CD14-positive monocyte (primary cell): ENCODE data around the gene TCF4. TPM values are rescaled to one million over a fixed set of nuclear protein-coding genes. Genes with fewer than 3 reads are reported as not detected.

Source experiments
- DNase-seq, 3 donors: peaks; one replicate each; pipeline ENCODE4 v3.0.0-alpha.2; 2011 to 2022
- H2AFZ ChIP-seq: 2 replicates; pipeline ENCODE4 v1.6.0; 2012; ENCODE audit warnings: mild to moderate bottlenecking, low read depth, low read length, inconsistent platforms; ENCODE audit not compliant: insufficient read depth, poor library complexity, severe bottlenecking
- H3K27ac ChIP-seq, 2 donors: 1 replicate in 1 of 2; 2 replicates in 1 of 2; pipeline ENCODE4 v1.5.1; 2012 to 2013; ENCODE audit warnings: low read length in 2 of 2, control low read depth in 1 of 2, inconsistent platforms in 1 of 2, low read depth in 1 of 2, mild to moderate bottlenecking in 1 of 2
- H3K27me3 ChIP-seq, 2 donors: one replicate each; pipeline versions ENCODE4 v1.6.0 to v1.6.1; 2011 to 2013; ENCODE audit warnings: low read length in 2 of 2; ENCODE audit not compliant: control insufficient read depth in 2 of 2, insufficient read depth in 2 of 2
- H3K36me3 ChIP-seq, 2 donors: replicated peaks in 1 of 2; 1 replicate in 1 of 2; 2 replicates in 1 of 2; pipeline versions ENCODE4 v1.5.1 to v1.6.1; 2012 to 2013; ENCODE audit warnings: low read length in 2 of 2, control low read depth in 1 of 2, inconsistent platforms in 1 of 2, mild to moderate bottlenecking in 1 of 2; ENCODE audit not compliant: insufficient read depth in 2 of 2, control insufficient read depth in 1 of 2
- H3K4me1 ChIP-seq, 2 donors: 1 replicate in 1 of 2; 2 replicates in 1 of 2; pipeline versions ENCODE4 v1.5.1 to v1.6.1; 2012 to 2013; ENCODE audit warnings: low read length in 2 of 2, control low read depth in 1 of 2, inconsistent platforms in 1 of 2, mild to moderate bottlenecking in 1 of 2, moderate library complexity in 1 of 2; ENCODE audit not compliant: insufficient read depth in 2 of 2, control insufficient read depth in 1 of 2
- H3K4me2 ChIP-seq: replicated peaks from 2 replicates; pipeline ENCODE3; 2012; ENCODE audit warnings: low read length, moderate library complexity, mild to moderate bottlenecking; ENCODE audit not compliant: poor library complexity, severe bottlenecking; ENCODE audit errors: extremely low read depth
- H3K4me3 ChIP-seq, 3 experiments: fragments of 200-600 bp in 1 of 3; sonication (generic) in 1 of 3; replicated peaks in 1 of 3; 1 replicate in 2 of 3; 2 replicates in 1 of 3; pipeline ENCODE4 v1.5.1; 2011 to 2013; ENCODE audit warnings: low read length in 3 of 3, mild to moderate bottlenecking in 3 of 3, control low read depth in 2 of 3, low read depth in 2 of 3, inconsistent platforms in 1 of 3, moderate library complexity in 1 of 3
- H3K79me2 ChIP-seq: 2 replicates; pipeline ENCODE4 v1.6.0; 2012; ENCODE audit warnings: mild to moderate bottlenecking, control low read depth, inconsistent platforms, low read length, moderate library complexity; ENCODE audit not compliant: insufficient read depth
- H3K9ac ChIP-seq: 2 replicates; pipeline ENCODE4 v1.6.0; 2017; ENCODE audit warnings: low read length, mild to moderate bottlenecking; ENCODE audit not compliant: insufficient read depth, poor library complexity, severe bottlenecking
- H3K9me3 ChIP-seq, 2 donors: replicated peaks in 1 of 2; 1 replicate in 1 of 2; 2 replicates in 1 of 2; pipeline versions ENCODE4 v1.5.1 to v1.6.1; 2012 to 2013; ENCODE audit warnings: low read length in 2 of 2, control low read depth in 1 of 2; ENCODE audit not compliant: control insufficient read depth in 1 of 2, insufficient read depth in 1 of 2
- H4K20me1 ChIP-seq: 2 replicates; pipeline ENCODE4 v1.6.0; 2012; ENCODE audit warnings: mild to moderate bottlenecking, low read length, control low read depth, moderate library complexity; ENCODE audit not compliant: insufficient read depth
- H3K27ac Mint-ChIP-seq, 7 donors: one replicate each; pipeline ENCODE4 v1.8.0; 2020; ENCODE audit warnings: mild to moderate bottlenecking in 7 of 7, mixed read lengths in 7 of 7, moderate library complexity in 6 of 7, inconsistent platforms in 2 of 7
- H3K27me3 Mint-ChIP-seq, 3 donors: one replicate each; pipeline ENCODE4 v1.8.0; 2021 to 2022; ENCODE audit warnings: low read depth in 3 of 3, mild to moderate bottlenecking in 3 of 3, mixed read lengths in 3 of 3, moderate library complexity in 3 of 3, inconsistent platforms in 1 of 3
- H3K36me3 Mint-ChIP-seq, 2 donors: one replicate each; pipeline ENCODE4 v1.8.0; 2020; ENCODE audit warnings: mixed read lengths in 2 of 2, inconsistent platforms in 1 of 2, mild to moderate bottlenecking in 1 of 2
- H3K4me1 Mint-ChIP-seq: one replicate; pipeline ENCODE4 v1.8.0; 2020; ENCODE audit warnings: mild to moderate bottlenecking, mixed read lengths
- H3K4me3 Mint-ChIP-seq, 2 donors: one replicate each; pipeline ENCODE4 v1.8.0; 2020; ENCODE audit warnings: mild to moderate bottlenecking in 2 of 2, mixed read lengths in 2 of 2, moderate library complexity in 1 of 2
- H3K9me3 Mint-ChIP-seq, 7 donors: one replicate each; pipeline ENCODE4 v1.8.0; 2020 to 2022; ENCODE audit warnings: mixed read lengths in 7 of 7, mild to moderate bottlenecking in 6 of 7, moderate library complexity in 6 of 7, inconsistent platforms in 2 of 7
- CTCF ChIP-seq: fragments of 200-600 bp; IDR thresholded peaks from one replicate; pipeline ENCODE4 v1.8.0; 2022; ENCODE audit warnings: antibody characterized with exemption, mild to moderate bottlenecking
- WGBS: methylation state at CpG from one replicate; pipeline ENCODE4 v1.1.5; 2013; ENCODE audit warnings: missing lambda C conversion rate; ENCODE audit not compliant: insufficient coverage; 5-methylcytosine and 5-hydroxymethylcytosine counted together
- intact Hi-C, 2 donors: fragments of 100-400 bp; cut with micrococcal nuclease; formaldehyde crosslinking; loops; one replicate each; pipeline versions ENCODE4 v1.15.0 to v1.15.1; 2023
- polyA plus RNA-seq, 3 donors: library from polyadenylated mRNA; depleted of rRNA in 1 of 3; unstranded in 2 of 3; stranded (reverse) in 1 of 3; fragments of 300-500 nt in 2 of 3; fragments of >200 nt in 1 of 3; fragmentation: Illumina TruSeq in 2 of 3; gene quantifications; 1 replicate in 2 of 3; 2 replicates in 1 of 3; pipeline ENCODE4 v1.2.3, GENCODE V29; 2012 to 2021

TCF4 gene
- polyA plus RNA-seq, 3 donors, result 5.9 to 12.9 (median 10.7) TPM

- no peak overlapping the region for H3K4me2 ChIP-seq
- intact Hi-C loops, result no loop called here
- no peaks in the 10 kb centered on the region for H3K27me3 Mint-ChIP-seq
- no peak overlapping the region for H3K4me3 Mint-ChIP-seq
- H3K27ac Mint-ChIP-seq, result no peak overlapping the region
- no CpG with 5 or more reads among the region's 14 CpGs for WGBS
- no peak overlapping the region for H3K4me3 ChIP-seq
- H3K79me2 ChIP-seq, result no peaks in the 10 kb centered on the region
- no peaks in the 10 kb centered on the region for H4K20me1 ChIP-seq
- H3K36me3 ChIP-seq, result no peaks in the 10 kb centered on the region
- H3K36me3 Mint-ChIP-seq, result no peaks in the 10 kb centered on the region
- no peak overlapping the region for H3K27ac ChIP-seq
- no peaks in the 10 kb centered on the region for H3K9me3 Mint-ChIP-seq
- H3K9me3 ChIP-seq, result no peaks in the 10 kb centered on the region
- TF ChIP-seq CTCF, result no peak
- peaks cover 2% of the 10 kb centered on the region for H3K4me1 Mint-ChIP-seq
- H3K9ac ChIP-seq, result no peak overlapping the region
- H3K27me3 ChIP-seq, result no peaks in the 10 kb centered on the region
- H2AFZ ChIP-seq, result no peak overlapping the region
- DNase-seq, result no peak
- no peaks in the 10 kb centered on the region for H3K4me1 ChIP-seq
Observed at GRCh38 chr18:55300936-55301531, 287.0 kb downstream of the TCF4 start.

- H3K4me3 Mint-ChIP-seq, result no peak overlapping the region
- 93% methylated on average over 5 of the region's 11 CpGs for WGBS
- intact Hi-C loops, result no loop called here
Observed at GRCh38 chr18:55300421-55300935, 287.5 kb downstream of the TCF4 start.

More at GRCh38 chr18:55300421-55300935, 287.5 kb downstream of the TCF4 start:
- no peak overlapping the region for H2AFZ ChIP-seq
- no peak overlapping the region for H3K4me2 ChIP-seq
- no peaks in the 10 kb centered on the region for H3K27me3 ChIP-seq
- H3K9ac ChIP-seq, result no peak overlapping the region
- no peak overlapping the region for H3K27ac ChIP-seq
- no peaks in the 10 kb centered on the region for H4K20me1 ChIP-seq
- H3K4me1 Mint-ChIP-seq, result peaks cover 2% of the 10 kb centered on the region
- DNase-seq, result no peak
- H3K9me3 ChIP-seq, result no peaks in the 10 kb centered on the region
- H3K27me3 Mint-ChIP-seq, result peaks cover 0 to 2% (median 0%) of the 10 kb centered on the region in 3 donors
- no peaks in the 10 kb centered on the region for H3K9me3 Mint-ChIP-seq
- no peak for TF ChIP-seq CTCF
- no peaks in the 10 kb centered on the region for H3K36me3 ChIP-seq
- H3K79me2 ChIP-seq, result no peaks in the 10 kb centered on the region
- no peaks in the 10 kb centered on the region for H3K4me1 ChIP-seq
- no peak overlapping the region for H3K4me3 ChIP-seq
- H3K27ac Mint-ChIP-seq, result peak overlapping the region in 1 of 7 donors; percentile 43
- no peaks in the 10 kb centered on the region for H3K36me3 Mint-ChIP-seq
